OCI-LY1 (cell line): Measurements from ENCODE around the gene PRMT7.
A peak's percentile ranks its signal among the peaks of the same experiment; 100 is the strongest.

Experiments
- EZH2 ChIP-seq: fragments of 200-600 bp; sonication (generic), shearing (Covaris generic); IDR thresholded peaks from 2 replicates; pipeline ENCODE4 v1.8.0; 2017; ENCODE audit warnings: borderline replicate concordance, mixed run types, mild to moderate bottlenecking, antibody characterized with exemption, low read length, moderate library complexity, mixed read lengths
- TF ChIP-seq, protein P1 (sequence below): fragments of 200-600 bp; sonication (generic), shearing (Covaris generic); IDR thresholded peaks from 2 replicates; pipeline ENCODE4 v1.5.1; 2017; ENCODE audit warnings: mild to moderate bottlenecking, antibody characterized with exemption, low read length, moderate library complexity, mixed read lengths

DNA sequence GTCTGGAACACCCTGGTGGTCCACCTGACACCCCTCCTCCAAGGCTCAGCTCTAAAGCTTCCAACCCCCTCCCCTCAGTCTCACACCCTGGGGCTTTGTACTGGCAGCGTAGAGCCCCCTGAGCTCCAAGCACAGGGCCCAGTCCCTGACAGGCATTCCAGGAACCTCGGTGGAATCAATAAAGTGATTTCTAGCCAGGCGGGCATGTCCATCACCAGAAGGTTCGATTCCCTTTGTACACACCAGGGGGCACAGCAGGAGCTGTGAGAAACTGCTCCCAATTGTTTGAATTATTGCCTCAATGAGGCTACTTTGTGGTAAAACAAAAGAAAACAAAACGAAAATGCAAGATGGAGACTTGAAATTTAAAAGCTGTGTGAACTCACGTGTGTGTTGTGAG lies 85.7 kb downstream of the PRMT7 start:
- TF ChIP-seq, protein P1, sequence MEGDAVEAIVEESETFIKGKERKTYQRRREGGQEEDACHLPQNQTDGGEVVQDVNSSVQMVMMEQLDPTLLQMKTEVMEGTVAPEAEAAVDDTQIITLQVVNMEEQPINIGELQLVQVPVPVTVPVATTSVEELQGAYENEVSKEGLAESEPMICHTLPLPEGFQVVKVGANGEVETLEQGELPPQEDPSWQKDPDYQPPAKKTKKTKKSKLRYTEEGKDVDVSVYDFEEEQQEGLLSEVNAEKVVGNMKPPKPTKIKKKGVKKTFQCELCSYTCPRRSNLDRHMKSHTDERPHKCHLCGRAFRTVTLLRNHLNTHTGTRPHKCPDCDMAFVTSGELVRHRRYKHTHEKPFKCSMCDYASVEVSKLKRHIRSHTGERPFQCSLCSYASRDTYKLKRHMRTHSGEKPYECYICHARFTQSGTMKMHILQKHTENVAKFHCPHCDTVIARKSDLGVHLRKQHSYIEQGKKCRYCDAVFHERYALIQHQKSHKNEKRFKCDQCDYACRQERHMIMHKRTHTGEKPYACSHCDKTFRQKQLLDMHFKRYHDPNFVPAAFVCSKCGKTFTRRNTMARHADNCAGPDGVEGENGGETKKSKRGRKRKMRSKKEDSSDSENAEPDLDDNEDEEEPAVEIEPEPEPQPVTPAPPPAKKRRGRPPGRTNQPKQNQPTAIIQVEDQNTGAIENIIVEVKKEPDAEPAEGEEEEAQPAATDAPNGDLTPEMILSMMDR, result peak; percentile 75
- no peak for TF ChIP-seq EZH2
